Effector CD8-positive, alpha-beta T cell (primary cell): Measurements from ENCODE around the gene EMILIN3.

ENCODE experiments used
- DNase-seq: peaks from one replicate; lab custom pipeline; 2025; lab: John Stamatoyannopoulos, UW
- total RNA-seq, 4 experiments: gene quantifications; one replicate each; lab custom pipeline; 2026; lab: John Stamatoyannopoulos, UW

The EMILIN3 gene, protein sequence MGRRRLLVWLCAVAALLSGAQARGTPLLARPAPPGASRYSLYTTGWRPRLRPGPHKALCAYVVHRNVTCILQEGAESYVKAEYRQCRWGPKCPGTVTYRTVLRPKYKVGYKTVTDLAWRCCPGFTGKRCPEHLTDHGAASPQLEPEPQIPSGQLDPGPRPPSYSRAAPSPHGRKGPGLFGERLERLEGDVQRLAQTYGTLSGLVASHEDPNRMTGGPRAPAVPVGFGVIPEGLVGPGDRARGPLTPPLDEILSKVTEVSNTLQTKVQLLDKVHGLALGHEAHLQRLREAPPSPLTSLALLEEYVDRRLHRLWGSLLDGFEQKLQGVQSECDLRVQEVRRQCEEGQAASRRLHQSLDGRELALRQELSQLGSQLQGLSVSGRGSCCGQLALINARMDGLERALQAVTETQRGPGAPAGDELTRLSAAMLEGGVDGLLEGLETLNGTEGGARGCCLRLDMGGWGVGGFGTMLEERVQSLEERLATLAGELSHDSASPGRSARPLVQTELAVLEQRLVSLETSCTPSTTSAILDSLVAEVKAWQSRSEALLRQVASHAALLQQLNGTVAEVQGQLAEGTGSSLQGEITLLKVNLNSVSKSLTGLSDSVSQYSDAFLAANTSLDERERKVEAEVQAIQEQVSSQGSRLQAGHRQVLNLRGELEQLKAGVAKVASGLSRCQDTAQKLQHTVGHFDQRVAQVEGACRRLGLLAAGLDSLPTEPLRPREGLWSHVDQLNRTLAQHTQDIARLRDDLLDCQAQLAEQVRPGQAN
- 0 to 0.35 (median 0) reads per million in 4 experiments for total RNA-seq

DNA sequence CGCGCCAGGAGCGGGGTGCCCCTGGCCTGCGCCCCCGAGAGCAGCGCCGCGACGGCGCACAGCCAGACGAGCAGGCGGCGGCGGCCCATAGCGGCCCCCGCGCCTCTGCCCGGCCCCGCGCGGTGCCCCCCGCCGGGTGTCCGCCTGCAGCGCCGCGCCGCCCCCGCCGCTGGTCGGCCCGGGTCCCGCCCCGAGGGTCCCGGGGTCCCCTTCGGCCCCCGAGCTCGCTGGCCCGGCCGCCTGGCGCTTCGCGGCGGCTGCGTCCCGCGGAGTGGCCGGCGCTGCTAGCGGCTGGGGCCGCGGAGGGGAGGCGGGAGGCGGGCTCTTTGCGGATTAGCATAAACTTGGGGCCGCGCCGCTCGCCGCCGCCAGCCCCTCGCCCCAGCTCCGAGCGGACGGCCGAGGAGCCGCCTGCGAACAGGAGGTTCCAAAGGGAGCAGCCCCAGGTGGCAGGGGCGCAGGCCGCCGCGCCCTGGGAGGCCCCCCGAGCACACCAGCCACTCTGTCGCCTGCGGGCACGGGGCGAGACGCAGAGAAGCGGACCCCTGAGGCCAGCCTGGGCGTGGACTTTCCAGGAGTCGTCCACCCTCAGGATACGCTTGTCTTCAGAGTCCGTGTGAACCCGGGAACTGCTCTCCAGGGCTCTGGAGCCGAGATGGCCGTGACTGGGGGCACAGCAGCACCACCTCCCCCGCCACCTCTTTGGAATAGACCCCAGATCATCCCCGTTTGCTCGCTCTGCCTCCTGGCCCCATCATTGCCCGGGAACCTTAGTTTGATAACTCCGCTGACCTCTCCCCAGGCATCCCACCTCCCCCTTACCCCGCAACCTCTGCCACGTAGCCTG lies at the start of gene EMILIN3:
Gene EMILIN3 (minus strand): TSS at position 273 of the 847 bp plus-strand sequence. CDS start 184 bp downstream, at position 89.
- no peak for DNase-seq

DNA sequence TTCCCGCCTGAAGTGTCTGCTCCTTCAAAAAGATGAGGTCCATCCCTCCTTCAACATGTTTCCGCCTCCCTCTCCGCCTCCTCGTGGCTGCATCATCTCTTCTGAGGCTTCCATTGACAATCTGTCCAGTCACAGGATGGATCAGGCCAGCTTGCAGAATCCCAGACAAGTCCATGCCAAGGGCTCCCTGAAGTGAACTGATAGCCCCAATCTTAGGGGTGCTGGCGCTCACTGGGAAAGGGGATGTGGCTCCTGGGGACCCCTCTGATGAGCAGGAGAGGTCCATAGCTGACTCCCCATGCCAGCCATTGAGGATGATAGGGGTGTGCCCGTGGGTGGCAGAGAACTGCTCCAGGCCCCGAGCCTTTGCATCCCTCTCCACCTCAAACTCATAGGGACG lies 48.6 kb upstream of the EMILIN3 start:
- no peak for DNase-seq

DNA sequence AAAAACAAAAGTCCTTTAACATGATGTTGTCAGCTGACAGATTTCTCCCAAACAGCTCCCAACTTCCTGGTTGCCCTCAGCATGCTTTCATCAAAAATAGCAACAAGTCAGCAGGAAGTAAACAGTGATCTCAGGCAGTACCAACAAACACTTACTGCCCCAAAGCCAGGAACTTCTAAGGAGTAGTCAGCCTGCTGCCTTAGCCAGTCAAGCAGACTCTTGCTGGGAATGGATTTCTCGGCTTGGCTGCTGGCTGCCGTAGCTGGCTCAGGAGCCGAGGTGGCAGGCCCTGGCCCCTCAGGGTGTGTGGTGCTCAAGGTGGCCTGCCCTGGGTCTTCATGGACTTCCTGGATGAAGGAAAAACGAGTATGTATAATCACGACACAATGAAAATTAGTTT lies 46.6 kb upstream of the EMILIN3 start:
- DNase-seq: no peak

DNA sequence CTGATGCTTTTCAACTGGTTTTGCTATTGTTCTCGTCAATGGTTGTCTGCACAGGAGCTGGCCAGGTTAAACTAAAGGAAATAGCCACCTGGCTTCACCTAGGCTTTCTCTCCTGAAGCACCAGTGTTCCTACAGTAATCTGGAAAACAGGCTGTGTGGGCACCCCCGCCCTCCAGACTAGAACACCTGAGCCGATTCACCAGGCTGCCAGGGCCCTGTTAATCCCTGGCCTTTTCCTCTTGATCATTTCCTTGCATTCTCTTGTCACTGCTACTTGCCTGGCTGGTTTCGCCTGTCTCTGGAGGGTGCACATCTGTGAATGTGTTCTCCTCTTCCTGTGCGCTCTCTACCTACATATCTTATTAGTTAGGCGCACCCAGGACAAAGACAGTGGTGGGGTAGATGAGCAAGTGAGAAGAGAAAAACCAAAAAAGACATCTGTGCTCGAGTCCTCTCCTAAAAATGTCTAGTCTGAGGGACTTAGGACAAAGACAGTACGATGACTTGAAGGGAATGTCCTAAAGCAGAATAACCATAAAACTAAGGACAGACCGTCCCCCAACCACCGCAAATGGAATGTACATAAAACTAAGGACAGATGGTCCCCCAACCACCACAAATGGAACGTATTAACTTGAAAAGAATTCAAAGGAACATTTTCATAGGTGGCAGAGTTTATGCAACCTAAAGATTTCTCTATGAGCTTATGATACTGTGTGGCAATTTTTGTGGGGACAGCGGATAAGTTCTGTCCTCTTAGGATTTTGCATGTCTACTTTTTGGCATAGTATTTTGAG lies 45.9 kb upstream of the EMILIN3 start:
- no peak for DNase-seq

DNA sequence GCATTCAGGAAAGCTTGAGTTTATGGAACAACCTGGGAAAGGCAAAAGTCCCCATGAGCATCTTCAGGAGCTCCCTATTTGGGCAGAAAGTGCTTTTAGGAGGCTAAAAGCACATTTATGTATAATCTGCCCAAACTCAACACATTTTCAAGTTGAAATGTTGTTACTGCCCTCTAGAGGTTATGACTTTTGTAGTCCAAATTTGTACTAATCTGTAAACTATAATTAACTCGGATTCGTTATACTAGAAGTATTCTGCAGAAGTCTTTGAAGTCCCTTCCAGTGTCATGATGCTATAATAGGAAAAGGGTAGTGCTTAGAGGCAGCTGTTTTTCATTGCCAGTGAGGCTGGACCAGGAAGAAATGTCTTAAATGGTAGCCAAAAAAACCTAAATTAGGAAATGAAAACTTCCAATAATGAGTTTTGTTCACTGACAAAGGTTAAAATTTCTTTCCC lies 44.8 kb upstream of the EMILIN3 start:
- DNase-seq: no peak

DNA sequence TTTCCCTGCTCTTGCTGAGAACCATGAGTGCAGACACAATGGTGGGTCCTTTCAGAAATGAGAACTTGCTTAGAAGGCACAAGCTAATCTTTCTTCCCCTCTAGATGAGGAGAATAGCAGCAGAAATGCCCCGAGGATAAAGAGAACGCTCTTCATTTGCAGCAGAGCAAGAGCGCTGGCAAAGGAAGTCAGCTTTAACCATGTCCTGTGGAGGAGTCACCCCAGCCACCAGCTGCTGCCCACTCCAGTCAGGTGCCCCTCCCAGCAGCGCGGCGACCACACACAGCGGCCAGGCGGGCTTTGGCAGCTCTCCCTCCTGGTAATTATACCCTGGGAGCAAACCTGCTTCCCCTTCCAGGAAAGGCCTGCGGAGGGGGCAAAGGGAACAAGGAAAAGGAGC lies 42.4 kb upstream of the EMILIN3 start:
- no peak for DNase-seq

DNA sequence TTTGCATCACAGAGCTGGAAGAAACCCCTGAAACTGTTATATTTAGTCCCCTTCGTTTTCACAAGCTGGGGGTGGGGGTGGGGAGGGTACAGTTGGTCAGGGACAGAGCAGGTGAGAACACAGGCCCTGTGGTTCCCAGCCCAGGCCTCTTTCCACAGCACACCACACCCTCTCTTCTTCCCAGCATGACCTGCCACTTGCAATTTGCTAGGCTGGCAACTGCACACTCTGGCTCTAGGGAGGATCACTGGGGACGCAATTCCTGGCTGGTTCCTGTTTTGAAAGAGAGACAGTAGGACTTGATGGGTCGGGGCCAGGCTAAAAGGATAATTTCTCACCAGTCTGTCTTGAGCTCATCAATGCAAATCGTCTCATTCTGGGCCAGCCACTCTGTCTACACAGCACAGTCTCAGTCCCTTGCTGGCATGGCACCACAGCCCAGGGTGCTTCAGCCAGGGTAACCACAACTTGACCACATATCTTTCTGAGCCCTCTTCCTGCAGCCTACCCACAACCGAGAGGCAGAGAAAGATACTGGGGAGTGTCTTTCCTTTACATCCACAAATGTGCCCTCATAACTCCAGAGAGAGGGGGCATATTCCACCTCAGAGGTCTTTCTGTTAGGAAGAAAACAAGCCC lies 41.7 kb upstream of the EMILIN3 start:
- DNase-seq: no peak

DNA sequence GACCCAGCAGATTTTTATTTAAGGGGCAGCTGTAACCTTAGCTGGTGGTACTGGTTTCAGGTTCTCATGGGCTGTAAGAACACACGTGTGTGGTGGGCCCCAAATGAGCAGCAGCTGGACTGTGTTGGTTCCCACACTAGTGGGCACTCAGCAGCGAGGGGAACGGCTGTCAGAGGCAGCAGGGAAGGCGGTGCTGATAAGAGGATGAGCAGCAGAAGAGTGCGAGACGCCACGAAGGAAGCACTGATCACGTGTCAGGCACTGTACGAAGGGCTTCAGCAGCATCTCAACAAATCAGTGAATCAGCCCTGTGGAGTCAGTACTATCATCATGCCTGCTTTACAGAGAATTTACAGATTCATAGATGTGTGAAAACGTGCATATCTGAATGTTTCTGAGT lies 41.0 kb upstream of the EMILIN3 start:
- no peak for DNase-seq

DNA sequence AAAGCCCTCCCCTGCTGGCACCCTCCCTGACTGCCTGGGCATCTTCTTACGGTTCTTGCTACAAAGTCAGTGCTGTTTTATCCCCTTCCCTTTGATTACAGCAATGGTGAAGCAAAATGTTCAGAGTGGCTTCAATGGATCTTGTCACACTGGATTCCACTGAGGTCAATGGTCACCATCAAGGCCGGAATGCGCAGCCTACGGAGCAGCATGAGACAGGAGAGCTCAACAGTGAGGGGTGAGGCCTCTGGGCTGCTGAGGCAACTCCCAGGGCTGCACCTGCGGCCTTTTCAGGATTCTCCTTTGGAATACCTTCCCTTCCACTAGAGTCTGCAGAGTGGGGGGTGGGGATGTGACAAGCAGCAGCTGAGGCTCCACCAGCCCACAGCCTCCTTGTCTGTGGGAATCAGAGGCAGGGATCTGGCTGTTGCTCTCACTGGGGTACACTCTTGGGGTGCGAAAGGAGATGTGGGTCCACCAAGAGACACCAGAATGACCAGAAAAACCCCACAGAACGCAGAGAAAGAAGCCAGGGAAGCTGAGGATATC lies 40.4 kb upstream of the EMILIN3 start:
- DNase-seq: no peak

DNA sequence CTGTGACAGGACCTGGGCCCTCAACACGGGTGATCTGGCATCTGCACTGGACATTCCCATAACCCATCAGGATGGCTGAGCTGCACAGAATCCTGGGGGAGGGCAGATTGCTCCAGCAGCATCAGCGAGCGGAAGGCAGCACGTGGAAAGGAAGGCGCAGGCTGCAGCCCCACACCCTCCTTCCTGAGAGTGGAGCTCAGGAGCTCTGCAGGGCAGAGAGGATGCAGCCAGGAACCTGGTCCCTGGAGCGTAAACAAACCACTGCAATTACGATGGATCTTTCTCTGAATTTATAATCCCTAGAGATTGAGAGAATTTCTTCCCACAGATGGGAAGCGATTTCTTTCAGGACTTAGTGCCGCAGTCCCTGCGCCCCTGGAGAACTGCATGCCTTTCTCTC lies 39.7 kb upstream of the EMILIN3 start:
- DNase-seq: no peak

DNA sequence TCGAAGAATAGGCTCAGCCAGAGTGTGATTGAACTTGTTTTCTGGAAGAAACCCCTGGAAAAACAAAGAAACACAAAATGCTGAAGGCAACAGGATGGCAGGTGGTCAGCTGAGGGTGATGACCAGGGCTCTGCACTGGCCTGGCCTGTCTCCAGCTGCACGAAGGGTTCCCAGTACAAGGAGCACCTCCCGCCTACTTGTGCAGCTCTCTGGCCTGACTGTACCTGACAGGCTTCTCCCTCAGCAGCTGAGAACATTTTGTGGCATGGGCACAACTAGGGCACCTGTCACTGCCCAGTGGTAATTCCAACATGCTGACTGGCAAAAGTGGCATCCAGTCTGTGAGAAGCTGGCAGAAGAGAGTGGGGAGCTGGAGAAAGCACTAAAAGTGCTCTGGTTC lies 38.8 kb upstream of the EMILIN3 start:
- DNase-seq: no peak

DNA sequence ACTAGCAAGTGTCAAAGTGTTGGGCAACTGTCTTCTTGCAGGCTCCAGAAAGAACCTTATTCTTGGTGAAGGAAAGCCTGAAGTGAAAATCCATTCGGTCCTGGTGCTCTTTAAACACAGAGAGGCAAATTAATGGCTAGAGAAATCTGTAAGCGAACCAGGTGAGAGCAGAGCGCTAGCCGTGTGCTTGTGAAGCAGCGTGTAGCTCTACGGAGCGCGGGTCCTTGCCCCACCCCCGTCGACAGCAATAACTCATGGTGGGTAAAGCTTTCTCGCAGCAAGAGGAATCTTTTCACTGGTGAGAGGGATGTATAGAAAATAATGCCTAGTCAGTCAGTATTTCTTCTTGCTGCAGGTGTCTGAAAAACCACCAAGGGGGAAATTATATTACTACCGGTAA lies 37.0 kb upstream of the EMILIN3 start:
- no peak for DNase-seq

DNA sequence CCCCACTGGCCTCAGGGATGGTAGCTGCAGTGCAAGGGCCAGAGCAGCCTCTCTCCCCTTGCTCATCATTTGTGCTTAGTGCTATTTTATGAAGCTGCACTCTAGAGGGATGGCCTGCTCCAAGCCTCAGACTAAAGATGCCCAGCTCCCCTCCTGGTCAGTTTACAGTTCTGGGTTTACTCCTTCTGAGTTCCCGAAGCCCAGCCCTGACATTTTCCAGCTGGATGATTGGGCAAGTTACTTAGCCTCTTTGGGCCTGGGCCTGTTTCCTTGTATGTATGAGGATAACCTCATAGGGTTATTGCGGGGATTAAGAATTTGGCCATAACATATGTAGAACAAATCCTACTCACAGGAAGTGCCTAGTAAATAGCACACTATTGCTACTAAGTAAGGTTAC lies 31.8 kb upstream of the EMILIN3 start:
- DNase-seq: no peak

DNA sequence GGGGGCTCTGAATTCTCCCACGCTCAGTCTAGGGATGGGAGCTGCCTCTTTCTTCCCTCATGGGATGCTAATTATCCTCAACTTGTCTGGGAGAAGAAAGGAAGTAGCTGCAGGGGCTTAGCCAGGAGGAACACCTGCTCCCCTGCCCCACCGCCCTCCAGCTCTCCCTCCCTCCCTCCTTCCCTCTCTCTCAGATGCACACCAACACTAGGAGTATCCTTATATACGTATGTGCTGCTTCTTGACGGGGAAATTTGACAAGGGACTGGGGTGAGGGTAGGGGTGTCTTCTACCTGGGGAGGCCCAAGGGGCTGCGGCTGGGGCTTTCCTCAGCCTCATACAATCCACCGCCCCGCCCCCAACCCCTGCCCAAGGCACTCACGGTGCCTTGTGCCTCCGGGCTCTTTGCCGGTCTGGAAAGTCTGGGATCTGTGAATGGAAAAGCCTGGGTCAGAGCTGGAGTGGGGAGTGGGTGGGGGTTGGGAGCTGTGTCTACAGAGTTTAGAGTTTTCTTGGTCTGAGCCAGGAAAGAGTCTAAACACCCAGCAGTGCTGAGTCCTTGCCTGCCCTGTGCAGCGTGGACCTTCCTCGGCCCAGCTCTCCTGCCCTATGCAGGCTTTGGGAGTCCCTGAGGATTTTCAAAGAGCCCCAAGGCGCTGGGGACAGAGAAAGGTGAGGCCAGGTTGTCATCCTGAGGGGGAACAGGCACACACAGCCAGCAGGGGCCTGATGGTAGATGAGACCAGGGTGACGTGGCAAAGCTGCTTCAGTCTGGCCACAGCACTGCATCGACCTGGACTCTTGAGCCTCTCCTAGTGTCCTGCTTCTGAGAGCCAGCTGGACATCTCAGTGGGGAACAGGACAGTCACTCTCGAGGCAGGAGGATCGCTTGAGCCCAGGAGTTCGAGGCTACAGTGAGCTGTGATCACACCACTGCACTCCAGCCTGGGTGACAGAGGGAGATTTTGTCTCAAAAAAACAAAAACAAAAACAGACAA lies 29.3 kb upstream of the EMILIN3 start:
- no peak for DNase-seq

DNA sequence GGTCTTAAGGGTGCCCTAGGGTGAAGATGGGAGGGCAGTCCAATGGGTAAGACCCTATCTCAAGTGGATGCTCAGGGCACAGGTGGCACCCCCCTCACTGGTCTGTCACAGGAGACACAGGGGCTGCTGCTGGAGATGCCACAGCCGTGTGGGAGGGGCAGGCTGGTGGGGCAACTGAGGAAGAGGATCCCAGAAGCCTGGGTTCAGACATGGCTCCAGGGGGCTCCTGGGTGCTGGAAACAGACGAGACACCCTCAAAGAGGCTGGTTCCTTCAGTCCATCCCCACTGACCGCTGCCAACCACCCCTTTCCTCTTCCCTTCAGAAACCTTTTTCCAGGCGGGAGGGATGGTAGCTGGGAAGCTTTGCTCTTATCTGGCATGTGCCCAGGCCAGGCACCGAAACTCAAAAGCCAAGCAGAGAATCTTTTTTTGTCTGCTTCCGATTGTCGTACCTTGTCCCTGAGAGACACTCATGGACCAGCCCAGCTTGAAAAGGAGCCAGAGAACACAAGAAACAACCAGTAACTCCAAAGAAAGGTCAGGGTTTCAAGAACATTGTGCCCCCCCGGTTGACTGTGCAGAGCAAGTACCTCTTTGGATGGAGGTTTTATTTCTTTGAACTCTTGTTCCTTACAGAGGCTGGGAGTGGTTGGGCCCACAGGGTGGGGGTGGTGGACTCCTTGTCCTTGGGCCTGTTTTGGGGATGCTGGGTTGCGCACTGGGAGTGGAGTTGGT lies 28.5 kb upstream of the EMILIN3 start:
- DNase-seq: no peak

DNA sequence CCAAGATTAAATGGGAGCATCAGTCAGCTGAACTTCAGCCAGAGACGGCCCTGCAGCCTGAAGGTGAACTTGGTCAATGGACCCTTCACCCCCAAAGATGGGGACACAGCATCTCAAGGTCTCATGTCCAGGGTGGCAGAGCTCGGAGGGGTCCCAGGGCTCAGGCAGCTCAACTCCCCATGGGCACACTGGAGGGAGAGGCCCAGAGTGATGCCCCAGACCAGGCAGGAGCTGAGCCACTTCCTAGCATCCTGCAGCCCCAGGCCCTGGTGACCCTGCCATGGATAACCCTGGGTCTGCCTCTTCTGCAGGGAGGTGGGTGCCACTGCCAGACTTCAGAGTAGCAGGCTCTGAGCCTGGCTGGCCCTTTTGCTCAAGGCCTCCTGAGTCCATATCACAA lies 27.5 kb upstream of the EMILIN3 start:
- DNase-seq: no peak

DNA sequence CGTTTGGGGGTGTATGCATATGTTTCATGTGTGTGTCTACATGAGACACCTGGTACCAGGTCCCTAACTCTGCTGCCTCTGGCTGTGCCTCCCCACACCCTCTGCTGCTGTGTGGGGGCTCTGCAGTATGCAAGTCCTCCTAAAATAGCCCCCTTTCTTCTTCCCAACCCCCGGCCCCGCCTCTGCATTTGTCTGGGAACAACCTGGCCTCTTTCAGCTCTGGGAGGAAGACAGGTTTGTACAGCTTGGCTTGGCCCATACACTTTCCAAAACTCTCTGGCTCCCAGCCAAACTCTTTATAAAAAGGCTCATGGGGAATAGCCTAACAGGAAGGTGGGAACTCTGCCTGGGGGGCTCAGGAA lies 27.1 kb upstream of the EMILIN3 start:
- DNase-seq: no peak

DNA sequence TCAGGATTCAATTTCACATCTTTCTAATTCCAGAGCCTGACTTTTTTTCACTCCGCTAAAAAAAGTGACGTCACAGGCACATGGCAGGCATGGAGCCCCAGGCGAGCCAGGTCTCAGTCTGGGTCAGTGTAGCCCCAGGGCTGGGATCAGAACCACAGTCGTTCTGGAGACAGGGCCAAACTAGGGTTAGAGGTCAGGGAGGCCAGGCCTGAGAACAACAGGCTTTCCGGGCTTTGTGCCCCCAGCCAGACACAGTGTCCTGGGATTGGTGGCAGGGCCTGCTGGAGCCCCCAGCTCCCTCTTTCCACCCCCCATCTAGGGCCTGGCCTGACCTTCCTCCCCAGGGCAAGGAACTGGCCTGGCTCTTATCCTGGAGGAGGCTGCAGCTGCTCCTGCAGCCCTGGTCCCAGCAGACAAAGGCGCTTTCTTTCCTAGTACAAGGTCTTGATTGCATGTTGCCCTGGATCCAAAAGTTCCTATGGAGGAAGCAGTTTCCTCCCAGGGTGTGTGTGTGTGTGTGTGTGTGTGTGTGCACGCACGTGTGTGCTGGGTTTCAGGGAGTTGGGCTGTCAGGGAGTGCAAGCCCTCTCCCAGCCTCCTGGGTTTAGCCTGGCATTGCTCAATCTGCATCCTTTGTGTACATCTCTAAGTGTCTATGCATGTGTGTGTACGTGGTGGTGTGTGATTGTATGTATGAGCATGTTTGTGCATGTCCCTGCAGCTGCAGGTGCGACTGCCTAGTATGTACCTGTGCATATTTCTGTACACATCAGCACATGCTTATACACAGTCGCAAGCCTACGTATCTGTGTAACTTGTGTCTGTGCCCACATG lies 26.5 kb upstream of the EMILIN3 start:
- no peak for DNase-seq
